Activated T-helper 9 cell treated with anti-CD3 and anti-CD28 coated beads, Interleukin-2, amount 50 U/mL, for 16 hours (primary cell): ENCODE data around the gene SBNO1.
"Not testable (repeated sequence)": the region's sequence is repeated elsewhere in the genome, so short reads cannot be mapped to it uniquely, and the experiment has no call there.

Experiments
- DNase-seq: peaks from one replicate; pipeline ENCODE4 v3.0.0-alpha.2; 2020; ENCODE audit warnings: low read depth

Gene SBNO1

GRCh38 chr12:123248996-123249741, 115.5 kb downstream of the SBNO1 start:
- DNase-seq, result not testable (repeated sequence)

- DNase-seq, result not testable (repeated sequence)
Measured at GRCh38 chr12:123248129-123248528, 116.5 kb downstream of the SBNO1 start.

- no peak for DNase-seq
Measured at GRCh38 chr12:123245678-123246077, 119.0 kb downstream of the SBNO1 start.

- no peak for DNase-seq
Measured at GRCh38 chr12:123243671-123244262, 120.9 kb downstream of the SBNO1 start.

GRCh38 chr12:123242116-123242904, 122.3 kb downstream of the SBNO1 start:
- no peak for DNase-seq
